Endothelial cell of umbilical vein (primary cell): Measurements from ENCODE around the gene MRPS35. TPM values are rescaled to one million over a fixed set of nuclear protein-coding genes. Genes with fewer than 3 reads are reported as not detected.

Experiments
- BruUV-seq: library from RNA; stranded (reverse); fragments of 400-500 nt; replicated peaks from 2 replicates; lab custom pipeline; 2021; lab: Mats Ljungman, UMichigan
- CTCF ChIA-PET: fragments of 300-600, 350-600 bp; sonication (Branson Sonifier 250); formaldehyde crosslinking; loops from one replicate; lab custom pipeline; 2021; ENCODE audit warnings: antibody characterized with exemption, inconsistent platforms; lab: Charles Lee
- POLR2A ChIA-PET: fragments of 300-600, 350-600 bp; sonication (Branson Sonifier 250); formaldehyde crosslinking; loops from one replicate; lab custom pipeline; 2021; ENCODE audit warnings: antibody characterized with exemption, inconsistent platforms; lab: Charles Lee
- DNase-seq: peaks from one replicate; pipeline ENCODE4 v3.0.0-alpha.2; 2011; ENCODE audit warnings: low read depth, low spot score
- FAIRE-seq: peaks from 2 replicates; lab custom pipeline; 2011; peaks lifted over from hg19 to GRCh38; lab: Jason Lieb, UNC
- H2AFZ ChIP-seq: 2 replicates; pipeline ENCODE4 v1.6.0; 2012; ENCODE audit warnings: low read depth, low read length, control low read depth, inconsistent platforms
- H3K27ac ChIP-seq: 2 replicates; pipeline ENCODE4 v1.5.1; 2011; ENCODE audit warnings: low read depth, mild to moderate bottlenecking, control low read depth, low read length, moderate library complexity; ENCODE audit not compliant: insufficient read depth
- H3K27me3 ChIP-seq, 2 experiments: 2 replicates each; pipeline versions ENCODE4 v1.6.0 to v1.6.1; 2011; ENCODE audit warnings: low read length in 2 of 2, mixed read lengths in 1 of 2; ENCODE audit not compliant: control insufficient read depth in 2 of 2, insufficient read depth in 2 of 2
- H3K36me3 ChIP-seq, 2 experiments: 2 replicates in 1 of 2; 3 replicates in 1 of 2; pipeline ENCODE4 v1.5.1; 2011; ENCODE audit warnings: low read length in 2 of 2, mild to moderate bottlenecking in 1 of 2, moderate library complexity in 1 of 2; ENCODE audit not compliant: control insufficient read depth in 2 of 2, insufficient read depth in 2 of 2; ENCODE audit errors: extremely low read depth in 1 of 2
- H3K4me1 ChIP-seq: 3 replicates; pipeline ENCODE4 v1.5.1; 2011; ENCODE audit warnings: mild to moderate bottlenecking, low read length; ENCODE audit not compliant: control insufficient read depth, insufficient read depth; ENCODE audit errors: extremely low read depth
- H3K4me2 ChIP-seq: 2 replicates; pipeline ENCODE4 v1.6.1; 2011; ENCODE audit warnings: low read length, control low read depth, mixed read lengths; ENCODE audit not compliant: insufficient read depth
- H3K4me3 ChIP-seq, 3 experiments: fragments of 200-600 bp in 1 of 3; sonication (generic), shearing (Covaris generic) in 1 of 3; replicated peaks in 1 of 3; 2 replicates each; pipeline ENCODE4 v1.5.1; 2011 to 2016; ENCODE audit warnings: control low read depth in 3 of 3, low read length in 3 of 3, mild to moderate bottlenecking in 2 of 3, inconsistent platforms in 1 of 3, low read depth in 1 of 3, moderate library complexity in 1 of 3; ENCODE audit not compliant: insufficient read depth in 1 of 3
- H3K79me2 ChIP-seq: 2 replicates; pipeline ENCODE4 v1.6.0; 2012; ENCODE audit warnings: low read length, inconsistent platforms; ENCODE audit not compliant: control insufficient read depth, insufficient read depth
- H3K9ac ChIP-seq: replicated peaks from 2 replicates; pipeline ENCODE3; 2011; ENCODE audit warnings: low read length, control low read depth; ENCODE audit not compliant: insufficient read depth; ENCODE audit errors: extremely low read depth
- H3K9me1 ChIP-seq: replicated peaks from 3 replicates; pipeline ENCODE4 v1.6.0; 2011; ENCODE audit warnings: mild to moderate bottlenecking, low read length; ENCODE audit not compliant: control insufficient read depth, insufficient read depth; ENCODE audit errors: extremely low read depth
- H3K9me3 ChIP-seq: replicated peaks from 2 replicates; pipeline ENCODE4 v1.5.1; 2012; ENCODE audit warnings: low read length, inconsistent platforms; ENCODE audit not compliant: control insufficient read depth, insufficient read depth
- H4K20me1 ChIP-seq: replicated peaks from 2 replicates; pipeline ENCODE3; 2011; ENCODE audit warnings: mild to moderate bottlenecking, low read length; ENCODE audit not compliant: control insufficient read depth, insufficient read depth; ENCODE audit errors: extremely low read depth
- CTCF ChIP-seq, 2 donors: IDR thresholded peaks; 1 replicate in 1 of 2; 2 replicates in 1 of 2; pipeline ENCODE4 v1.5.1; 2011; ENCODE audit warnings: low read length in 2 of 2, mild to moderate bottlenecking in 2 of 2, moderate library complexity in 2 of 2, control low read depth in 1 of 2, inconsistent platforms in 1 of 2, low read depth in 1 of 2; ENCODE audit not compliant: insufficient read depth in 1 of 2; ENCODE audit errors: extremely low read depth in 1 of 2
- EZH2 ChIP-seq: IDR thresholded peaks from 2 replicates; pipeline ENCODE4 v1.6.1; 2012; ENCODE audit warnings: borderline replicate concordance, low read depth, mild to moderate bottlenecking, moderate library complexity, low read length, inconsistent platforms; ENCODE audit not compliant: severe bottlenecking
- FOS ChIP-seq: IDR thresholded peaks from 2 replicates; pipeline ENCODE4 v1.6.1; 2011; ENCODE audit warnings: mild to moderate bottlenecking, low read length, moderate library complexity, borderline replicate concordance; ENCODE audit not compliant: insufficient read depth
- GATA2 ChIP-seq: IDR thresholded peaks from 2 replicates; pipeline ENCODE4 v1.7.0; 2011; ENCODE audit warnings: low read depth, mild to moderate bottlenecking, moderate library complexity, mixed read lengths, low read length; ENCODE audit not compliant: insufficient read length, insufficient read depth
- JUN ChIP-seq: IDR thresholded peaks from 2 replicates; pipeline ENCODE4 v1.6.1; 2011; ENCODE audit warnings: borderline replicate concordance, low read depth; ENCODE audit not compliant: insufficient read length, insufficient read depth
- MAX ChIP-seq: IDR thresholded peaks from 2 replicates; pipeline ENCODE4 v1.6.1; 2011; ENCODE audit not compliant: insufficient read depth, insufficient read length
- MYC ChIP-seq: IDR thresholded peaks from one replicate; pipeline ENCODE4 v1.6.1; 2011; ENCODE audit warnings: mild to moderate bottlenecking, low read depth, low read length
- POLR2A ChIP-seq: IDR thresholded peaks from 2 replicates; pipeline ENCODE4 v1.6.1; 2012; ENCODE audit warnings: low read depth, mild to moderate bottlenecking, control low read depth, low read length
- POLR2AphosphoS5 ChIP-seq: IDR thresholded peaks from 2 replicates; pipeline ENCODE4 v1.6.1; 2012; ENCODE audit warnings: low read depth, mild to moderate bottlenecking, control low read depth, low read length, moderate library complexity; ENCODE audit not compliant: insufficient read depth
- dilution Hi-C: fragments of 300-500 bp; cut with MboI; formaldehyde crosslinking; loops from one replicate; pipeline ENCODE4 v1.15.0; 2019; ENCODE audit warnings: low sequenced_read_pairs; ENCODE audit not compliant: extremely low pct_ligation_motif_present
- intact Hi-C: fragments of 100-400 bp; cut with micrococcal nuclease; formaldehyde crosslinking; loops from one replicate; pipeline ENCODE4 v1.10.0; 2022
- polyA plus RNA-seq, 4 experiments: library from polyadenylated mRNA; depleted of rRNA in 3 of 4; stranded (reverse) in 3 of 4; unstranded in 1 of 4; fragments of >200 nt; gene quantifications; 2 replicates each; pipeline versions ENCODE4 v1.2.1 to v1.2.3, GENCODE V29; 2011 to 2012; ENCODE audit warnings: missing spikeins in 1 of 4
- total RNA-seq: library from RNA; stranded (reverse); gene quantifications from 2 replicates; pipeline ENCODE4 v1.2.3, GENCODE V29; 2021

The MRPS35 gene
- total and polyA plus RNA-seq, 2 donors (not counting 3 experiments of a cell fraction or from before 2014, with no cell fraction given), result 22.7 to 38.6 TPM

- Histone ChIP-seq H3K36me3 (peaks cover 4 to 6% of the 10 kb centered on the region in 2 experiments), H3K27ac (no peak overlapping the region), H3K9ac (no peak overlapping the region), H2AFZ (no peak overlapping the region), H3K27me3 (no peaks in the 10 kb centered on the region), H3K4me1 (no peaks in the 10 kb centered on the region), H3K9me1 (no peaks in the 10 kb centered on the region), H3K9me3 (no peaks in the 10 kb centered on the region), H4K20me1 (no peaks in the 10 kb centered on the region), H3K4me2 (no peak overlapping the region), H3K79me2 (peaks cover 8% of the 10 kb centered on the region), H3K4me3 (no peak overlapping the region)
- POLR2A ChIA-PET, result no interaction called here
- TF ChIP-seq MYC (no peak), POLR2A (no peak), CTCF (IDR thresholded peaks at IDR 0.05; ENCODE audit: extremely low read depth in 1 of 2, insufficient read depth in 1 of 2, low read depth in 1 of 2, low read length in 2 of 2) (no peak), JUN (no peak), MAX (no peak), GATA2 (no peak), POLR2AphosphoS5 (no peak), EZH2 (no peak), FOS (no peak)
- CTCF ChIA-PET, result interaction anchor here (0.6 to 0.7 kb wide), 2 partner anchors 18 to 69 kb away, joined by 3 read pairs; no protein-coding TSS in a partner anchor
- intact Hi-C loops (no loop called here), dilution Hi-C loops (no loop called here)
- no TSS peak for BruUV-seq
- no peak for DNase-seq
- FAIRE-seq, result no peak
These were observed 40.9 kb downstream of the MRPS35 start for GRCh38 chr12:27751386-27752047.
